HEK293 (cell line): ENCODE data around the gene TECPR2.

Experiments used
- AEBP2 ChIP-seq: fragments of 450-650 bp; formaldehyde crosslinking; IDR thresholded peaks from 2 replicates; pipeline ENCODE4 v1.5.1; 2016; ENCODE audit warnings: missing biosample characterization, missing genetic modification characterization, borderline replicate concordance
- ATF2 ChIP-seq: fragments of 450-650 bp; formaldehyde crosslinking; IDR thresholded peaks from 2 replicates; pipeline ENCODE4 v1.5.1; 2016; ENCODE audit warnings: missing biosample characterization, missing genetic modification characterization, low read depth
- INSM2 ChIP-seq: fragments of 450-650 bp; formaldehyde crosslinking; IDR thresholded peaks from 2 replicates; pipeline ENCODE4 v1.5.1; 2016; ENCODE audit warnings: missing biosample characterization, missing genetic modification characterization
- MEIS1 ChIP-seq: sonication (generic); formaldehyde crosslinking; IDR thresholded peaks from 2 replicates; pipeline ENCODE4 v1.8.1; 2022; ENCODE audit warnings: missing genetic modification reagents, mild to moderate bottlenecking, borderline replicate concordance
- PRDM2 ChIP-seq: fragments of 450-650 bp; formaldehyde crosslinking; IDR thresholded peaks from 2 replicates; pipeline ENCODE4 v1.5.1; 2016; ENCODE audit warnings: missing biosample characterization, missing genetic modification characterization, borderline replicate concordance
- RBAK ChIP-seq: fragments of 450-650 bp; formaldehyde crosslinking; IDR thresholded peaks from 2 replicates; pipeline ENCODE4 v1.5.1; 2016; ENCODE audit warnings: missing biosample characterization, missing genetic modification characterization
- ZBTB10 ChIP-seq: fragments of 450-650 bp; formaldehyde crosslinking; IDR thresholded peaks from 2 replicates; pipeline ENCODE4 v1.5.1; 2016; ENCODE audit warnings: missing biosample characterization, missing genetic modification characterization
- ZBTB21 ChIP-seq: fragments of 450-650 bp; formaldehyde crosslinking; IDR thresholded peaks from 2 replicates; pipeline ENCODE4 v1.5.1; 2017; ENCODE audit warnings: missing biosample characterization, missing genetic modification characterization
- ZNF114 ChIP-seq: fragments of 450-650 bp; formaldehyde crosslinking; IDR thresholded peaks from 2 replicates; pipeline ENCODE4 v1.5.0; 2017; ENCODE audit warnings: missing biosample characterization, missing genetic modification characterization
- ZNF174 ChIP-seq: fragments of 450-650 bp; formaldehyde crosslinking; IDR thresholded peaks from 2 replicates; pipeline ENCODE4 v1.5.0; 2017; ENCODE audit warnings: missing biosample characterization, mild to moderate bottlenecking, missing genetic modification characterization
- ZNF24 ChIP-seq: fragments of 450-650 bp; formaldehyde crosslinking; IDR thresholded peaks from 2 replicates; pipeline ENCODE4 v1.5.1; 2016; ENCODE audit warnings: missing biosample characterization, missing genetic modification characterization
- ZNF311 ChIP-seq: fragments of 450-650 bp; formaldehyde crosslinking; IDR thresholded peaks from 2 replicates; pipeline ENCODE4 v1.5.1; 2017; ENCODE audit warnings: missing biosample characterization, missing genetic modification characterization, borderline replicate concordance
- ZNF324 ChIP-seq: fragments of 450-650 bp; formaldehyde crosslinking; IDR thresholded peaks from 2 replicates; pipeline ENCODE4 v1.5.1; 2016; ENCODE audit warnings: missing biosample characterization, missing genetic modification characterization
- ZNF433 ChIP-seq: fragments of 450-650 bp; formaldehyde crosslinking; IDR thresholded peaks from 2 replicates; pipeline ENCODE4 v1.5.1; 2016; ENCODE audit warnings: missing biosample characterization, missing genetic modification characterization, low read depth
- ZNF510 ChIP-seq: fragments of 450-650 bp; formaldehyde crosslinking; IDR thresholded peaks from 2 replicates; pipeline ENCODE4 v1.5.1; 2018; ENCODE audit warnings: mild to moderate bottlenecking, missing genetic modification characterization, missing biosample characterization; ENCODE audit not compliant: insufficient replicate concordance
- ZNF513 ChIP-seq: fragments of 450-650 bp; IDR thresholded peaks from 2 replicates; pipeline ENCODE4 v1.5.1; 2018; ENCODE audit warnings: missing biosample characterization, missing genetic modification characterization
- ZNF560 ChIP-seq: fragments of 450-650 bp; formaldehyde crosslinking; IDR thresholded peaks from 2 replicates; pipeline ENCODE4 v1.5.1; 2017; ENCODE audit warnings: missing biosample characterization, missing genetic modification characterization, borderline replicate concordance
- ZNF561 ChIP-seq: fragments of 450-650 bp; IDR thresholded peaks from 2 replicates; pipeline ENCODE4 v1.5.1; 2018; ENCODE audit warnings: missing biosample characterization, missing genetic modification characterization, borderline replicate concordance
- ZNF629 ChIP-seq: fragments of 450-650 bp; formaldehyde crosslinking; IDR thresholded peaks from 2 replicates; pipeline ENCODE4 v1.5.1; 2017; ENCODE audit warnings: missing biosample characterization, missing genetic modification characterization
- ZNF660 ChIP-seq: fragments of 450-650 bp; IDR thresholded peaks from 2 replicates; pipeline ENCODE4 v1.5.1; 2018; ENCODE audit warnings: missing biosample characterization, mild to moderate bottlenecking, missing genetic modification characterization
- ZNF692 ChIP-seq: fragments of 450-650 bp; formaldehyde crosslinking; IDR thresholded peaks from 2 replicates; pipeline ENCODE4 v1.5.1; 2016; ENCODE audit warnings: missing biosample characterization, missing genetic modification characterization

The TECPR2 gene

GRCh38 chr14:102437997-102438915 lies 75.5 kb downstream of the TECPR2 start (continued):
- peak; percentile 44; the same call in 1 of the 2 replicates for TF ChIP-seq ZNF692
- no peak for TF ChIP-seq AEBP2
- no peak for TF ChIP-seq ATF2 (tag by site-specific recombination)
- TF ChIP-seq ZNF311 (tag by site-specific recombination): no peak
- no peak for TF ChIP-seq ZBTB21 (tag by site-specific recombination)
- no peak for TF ChIP-seq ZNF24
- peak; percentile 76 for TF ChIP-seq ZBTB10 (tag by site-specific recombination)
- no peak for TF ChIP-seq ZNF433 (tag by site-specific recombination)
- no peak for TF ChIP-seq PRDM2
- no peak for TF ChIP-seq ZNF114 (tag by site-specific recombination)
- TF ChIP-seq ZNF513 (tag by site-specific recombination): no peak
- no peak for TF ChIP-seq MEIS1 (CRISPR knock-in tag)
- TF ChIP-seq INSM2: no peak
- TF ChIP-seq ZNF174 (tag by site-specific recombination): no peak
- TF ChIP-seq ZNF510 (tag by site-specific recombination): no peak
- TF ChIP-seq ZNF629: no peak
- TF ChIP-seq ZNF561 (tag by site-specific recombination): 0 out of 2 replicates have a peak, but pooled peaks have one; percentile 37
- no peak for TF ChIP-seq ZNF560 (tag by site-specific recombination)
- TF ChIP-seq ZNF660 (tag by site-specific recombination): peak; percentile 86
- no peak for TF ChIP-seq RBAK (tag by site-specific recombination)
- TF ChIP-seq ZNF324 (tag by site-specific recombination): no peak
